Retina (tissue), 1 donor: ENCODE results near the gene ALMS1.
"Not testable (repeated sequence)": the region's sequence is repeated elsewhere in the genome, so short reads cannot be mapped to it uniquely, and the experiment has no call there.

ENCODE experiments used
- DNase-seq: peaks from one replicate; pipeline ENCODE4 v3.0.0-alpha.2; 2016

The ALMS1 gene

DNA sequence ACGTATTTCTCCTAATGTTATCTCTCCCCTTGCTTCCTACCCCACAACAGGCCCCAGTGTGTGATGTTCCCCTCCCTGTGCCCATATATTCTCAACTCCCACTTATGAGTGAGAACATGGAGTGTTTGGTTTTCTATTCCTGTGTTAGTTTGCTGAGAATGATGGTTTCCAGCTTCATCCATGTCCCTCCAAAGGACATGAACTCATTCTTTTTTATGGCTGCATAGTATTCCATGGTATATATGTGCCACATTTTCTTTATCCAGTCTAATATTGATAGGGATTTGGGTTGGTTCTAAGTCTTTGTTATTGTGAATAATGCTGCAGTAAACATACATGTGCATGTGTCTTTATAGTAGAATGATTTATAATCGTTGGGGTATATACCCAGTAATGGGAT lies 119.2 kb downstream of the ALMS1 start:
- not testable (repeated sequence) for DNase-seq

GRCh38 chr2:73510470-73510869 lies 124.8 kb downstream of the ALMS1 start:
- DNase-seq, result not testable (repeated sequence)

GRCh38 chr2:73516033-73516432 lies 130.4 kb downstream of the ALMS1 start:
- no peak for DNase-seq

DNA sequence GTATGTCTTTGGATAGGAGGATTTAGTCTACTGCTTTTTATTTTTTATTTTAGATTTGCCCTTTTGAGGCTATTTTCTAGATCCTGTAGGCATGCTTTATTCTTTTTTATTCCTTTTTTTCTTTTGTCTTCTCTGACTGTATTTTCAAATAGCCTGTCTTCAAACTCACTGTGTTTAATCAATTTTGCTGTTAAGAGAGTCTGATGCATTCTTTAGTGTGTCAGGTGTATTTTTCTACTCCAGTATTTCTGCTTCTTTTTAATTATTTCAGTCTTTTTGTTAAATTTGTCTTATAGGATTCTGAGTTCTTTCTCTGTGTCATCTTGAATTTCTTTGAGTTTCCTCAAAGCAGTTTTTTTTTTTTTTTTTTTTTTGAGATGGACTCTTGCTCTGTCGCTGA lies 143.1 kb downstream of the ALMS1 start:
- no peak for DNase-seq

DNA sequence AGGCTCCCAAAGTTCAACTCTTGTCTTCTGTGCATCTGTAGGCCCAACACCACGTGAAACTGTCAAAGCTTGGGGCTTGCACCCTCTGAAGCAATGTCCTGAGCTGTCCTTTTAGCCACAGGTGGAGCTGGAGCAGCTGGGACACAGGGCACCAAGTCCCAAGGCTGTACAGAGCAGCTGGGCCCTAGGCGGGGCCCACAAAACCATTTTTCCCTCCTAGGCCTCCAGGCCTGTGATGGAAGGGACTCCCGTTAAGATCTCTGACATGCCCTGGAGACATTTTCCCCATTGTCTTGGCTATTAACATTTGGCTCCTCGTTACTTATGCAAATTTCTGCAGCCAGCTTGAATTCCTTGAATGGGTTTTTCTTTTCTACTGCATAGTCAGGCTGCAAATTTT lies 145.1 kb downstream of the ALMS1 start:
- DNase-seq, result not testable (repeated sequence)

DNA sequence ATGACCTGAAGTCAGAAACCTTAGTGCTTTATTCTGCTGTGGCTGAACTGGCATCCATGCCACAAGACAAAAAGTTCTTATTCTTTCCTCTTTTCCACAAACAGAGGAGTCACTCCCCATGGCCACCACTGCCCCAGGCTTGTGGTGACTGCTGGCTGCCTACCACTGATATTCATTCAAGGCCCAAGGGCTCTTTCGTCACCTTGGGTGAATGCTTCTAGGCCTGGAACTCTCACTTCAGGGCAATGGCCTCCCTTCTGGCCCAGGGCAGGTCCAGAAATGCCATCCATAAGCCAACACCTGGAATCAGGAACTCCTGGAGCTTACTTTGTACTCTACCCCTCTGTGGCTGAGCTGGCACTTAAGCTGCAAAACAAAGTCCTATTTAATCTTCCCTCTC lies 146.7 kb downstream of the ALMS1 start:
- no peak for DNase-seq

- DNase-seq, result no peak
These were observed 150.7 kb downstream of the ALMS1 start for GRCh38 chr2:73536133-73536840.

DNA sequence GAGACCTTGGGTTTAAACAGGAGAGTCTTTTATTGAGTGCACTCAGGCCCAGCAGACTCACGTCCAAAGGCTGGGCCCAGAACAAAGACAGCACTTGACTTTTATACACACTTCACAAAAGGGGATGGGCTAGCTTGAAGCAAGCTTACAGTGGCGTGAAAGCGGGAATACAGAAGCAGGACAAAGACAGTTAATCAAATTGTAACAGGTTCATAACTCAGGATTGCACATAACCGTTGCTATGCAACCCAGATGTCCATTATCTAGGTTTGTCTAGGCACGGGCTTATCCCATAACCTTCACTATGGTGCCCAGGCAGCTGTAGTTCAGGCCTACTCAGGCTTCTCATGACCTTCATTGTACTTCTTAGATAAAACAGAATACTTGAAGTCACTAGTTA lies 175.2 kb downstream of the ALMS1 start:
- peak; percentile 6 for DNase-seq

DNA sequence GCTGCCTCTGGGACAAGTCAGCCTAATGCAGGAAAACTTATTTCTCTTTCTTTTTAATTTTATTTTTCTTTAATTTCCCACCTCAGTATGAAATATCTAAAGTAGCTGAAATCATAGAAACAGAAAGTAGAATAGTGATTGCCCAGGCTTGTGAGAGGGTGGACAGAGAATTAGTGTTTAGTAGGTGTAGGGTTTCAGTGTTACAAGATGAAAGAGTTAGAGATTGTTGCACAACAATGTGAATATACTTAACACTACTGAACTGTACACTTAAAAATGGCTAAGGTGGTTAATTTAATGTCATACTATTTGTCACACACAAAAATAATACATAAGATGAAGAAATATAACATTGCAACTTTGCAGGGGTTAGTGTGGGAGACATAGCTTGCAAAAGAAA lies 175.8 kb downstream of the ALMS1 start:
- DNase-seq, result no peak

GRCh38 chr2:73564986-73565385 lies 179.3 kb downstream of the ALMS1 start:
- no peak for DNase-seq

- no peak for DNase-seq
These were observed 180.7 kb downstream of the ALMS1 start for GRCh38 chr2:73566288-73566878.

- no peak for DNase-seq
These were observed 189.6 kb downstream of the ALMS1 start for GRCh38 chr2:73575261-73575660.

DNA sequence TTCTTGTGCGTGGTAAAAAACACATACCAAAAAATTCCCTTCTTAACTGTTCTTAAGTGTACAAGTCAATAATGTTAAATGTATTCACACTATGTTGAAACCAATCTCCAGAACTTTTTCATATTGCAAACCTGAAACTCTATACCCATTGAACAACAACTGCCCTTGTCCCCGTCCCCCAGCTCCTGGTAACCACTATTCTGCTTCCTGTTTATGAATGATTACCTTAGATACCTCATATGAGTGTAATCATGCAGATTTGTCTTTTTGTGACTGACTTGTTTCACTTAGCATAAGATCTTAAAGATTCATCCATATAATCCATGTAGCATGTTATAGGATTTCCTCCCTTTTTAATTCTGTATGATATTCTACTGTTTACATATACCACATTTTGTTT lies 196.7 kb downstream of the ALMS1 start:
- no peak for DNase-seq

DNA sequence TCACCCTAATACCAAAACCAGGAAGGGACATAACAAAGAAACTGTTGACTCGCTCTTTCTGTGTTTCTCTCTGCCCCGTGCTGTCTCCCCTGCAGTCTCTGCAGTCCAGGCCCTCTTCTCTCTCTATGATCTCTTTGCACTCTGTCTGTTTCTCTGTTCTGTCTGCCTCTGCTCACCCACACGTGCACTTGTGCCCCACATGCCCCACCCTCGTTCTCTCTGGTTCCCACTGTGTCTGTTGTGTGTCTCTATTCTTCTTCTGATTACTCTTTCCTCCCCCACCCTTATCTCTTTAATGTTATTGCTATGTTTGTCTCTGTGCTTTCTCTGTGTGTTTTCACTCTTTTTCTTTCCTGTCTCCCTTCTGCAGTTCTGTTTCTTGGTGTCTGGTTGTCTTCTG lies 202.5 kb downstream of the ALMS1 start:
- no peak for DNase-seq

- no peak for DNase-seq
These were observed 208.0 kb downstream of the ALMS1 start for GRCh38 chr2:73593680-73594079.

DNA sequence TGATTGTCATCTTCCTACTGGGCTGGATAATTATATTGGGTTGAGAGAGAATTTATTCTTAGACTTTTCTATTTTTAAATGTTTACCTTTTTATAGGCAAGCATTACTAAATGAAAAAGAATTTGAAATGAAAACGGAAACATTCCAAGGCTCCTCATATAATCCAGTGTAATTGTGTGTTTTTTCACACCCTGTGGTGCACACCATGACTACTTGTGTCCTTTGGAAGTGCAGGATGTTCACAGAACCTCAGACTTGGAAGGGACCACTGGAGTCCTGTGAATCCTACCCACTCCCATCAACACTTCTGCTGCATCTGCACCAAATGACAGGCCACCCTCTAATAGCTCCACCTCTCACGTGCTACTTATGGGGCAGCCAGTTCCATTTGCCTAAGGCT lies 208.6 kb downstream of the ALMS1 start:
- no peak for DNase-seq

DNA sequence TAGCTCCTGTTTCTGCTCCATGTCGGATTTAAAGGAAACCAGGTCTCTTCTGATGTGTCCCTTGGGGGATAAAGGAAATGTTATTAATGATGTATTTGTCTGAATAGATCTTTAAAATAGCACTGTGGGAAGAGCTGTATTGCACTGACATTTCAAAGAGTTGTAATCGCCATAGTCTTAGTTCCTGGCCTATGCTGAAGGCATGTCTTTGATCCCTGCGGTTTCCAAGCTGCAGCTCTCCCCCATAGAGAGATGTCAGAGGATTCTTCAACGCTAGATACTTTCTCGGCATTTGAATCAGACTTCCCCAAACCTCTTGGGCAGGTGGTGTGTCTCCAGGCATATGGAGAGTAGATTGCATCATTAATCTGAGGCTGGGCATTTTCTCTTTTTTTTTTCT lies 216.1 kb downstream of the ALMS1 start:
- DNase-seq, result no peak

GRCh38 chr2:73603099-73603588 lies 217.5 kb downstream of the ALMS1 start:
- DNase-seq, result not testable (repeated sequence)

DNA sequence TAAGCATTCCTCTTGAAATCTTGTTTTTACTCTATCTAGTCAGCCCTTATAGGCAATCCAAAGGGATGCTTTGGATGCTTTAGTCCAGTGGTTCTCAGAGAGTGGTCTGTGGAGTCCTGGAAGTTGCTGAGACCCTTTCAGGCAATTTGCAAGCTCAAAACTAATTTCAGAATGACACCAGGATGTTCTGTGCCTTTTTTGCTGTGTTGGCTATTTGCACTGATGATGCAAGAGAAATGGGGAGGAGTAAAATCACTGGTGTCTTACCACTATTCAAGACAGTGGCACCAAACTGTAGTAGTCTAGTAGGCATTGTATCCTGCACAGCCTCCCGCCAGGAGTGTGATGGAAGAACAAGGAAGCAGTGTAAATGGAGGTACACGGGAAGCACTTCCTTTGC lies 219.0 kb downstream of the ALMS1 start:
- not testable (repeated sequence) for DNase-seq

DNA sequence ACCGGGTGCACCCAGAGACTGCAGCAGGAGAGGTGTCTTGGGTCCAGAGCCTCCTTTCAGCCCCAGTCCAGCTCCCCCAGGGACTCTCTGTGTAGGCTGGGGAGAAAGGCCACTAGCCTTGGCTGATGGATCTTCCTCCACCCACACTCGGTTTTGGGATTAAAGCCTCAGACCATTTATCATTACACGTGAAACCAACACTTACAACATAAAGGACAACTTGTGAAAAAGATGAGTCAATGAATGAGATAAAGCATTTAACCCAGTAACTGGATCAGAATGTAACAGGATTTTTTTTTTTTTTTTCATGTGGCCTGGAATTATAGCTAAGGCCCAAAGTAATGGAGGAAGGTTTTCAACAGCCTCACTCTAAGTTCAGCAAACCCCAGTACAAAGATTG lies 224.5 kb downstream of the ALMS1 start:
- no peak for DNase-seq

- DNase-seq, result no peak
These were observed 225.6 kb downstream of the ALMS1 start for GRCh38 chr2:73611193-73611592.

- DNase-seq, result no peak
These were observed 226.2 kb downstream of the ALMS1 start for GRCh38 chr2:73611867-73612266.

- DNase-seq, result no peak
These were observed 228.5 kb downstream of the ALMS1 start for GRCh38 chr2:73614105-73614504.

DNA sequence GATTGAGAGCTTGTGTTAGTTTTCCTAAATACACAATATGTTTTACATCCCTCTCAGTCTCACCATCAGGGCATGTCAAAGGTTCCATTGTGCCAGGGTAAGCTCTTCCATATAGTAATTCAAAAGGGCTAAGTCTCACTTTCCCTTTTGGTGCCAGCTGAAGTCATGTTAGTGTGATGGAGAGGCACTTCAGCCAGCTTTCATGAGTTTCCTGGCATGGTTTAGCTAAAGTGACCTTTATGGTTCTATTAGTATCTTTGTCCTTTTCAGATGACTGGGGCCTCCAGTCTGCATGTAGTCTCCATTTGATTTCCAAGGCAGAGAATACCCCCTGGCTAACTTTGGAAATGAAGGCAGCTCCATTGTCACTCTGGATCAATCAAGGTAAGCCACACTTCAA lies 229.4 kb downstream of the ALMS1 start:
- no peak for DNase-seq

DNA sequence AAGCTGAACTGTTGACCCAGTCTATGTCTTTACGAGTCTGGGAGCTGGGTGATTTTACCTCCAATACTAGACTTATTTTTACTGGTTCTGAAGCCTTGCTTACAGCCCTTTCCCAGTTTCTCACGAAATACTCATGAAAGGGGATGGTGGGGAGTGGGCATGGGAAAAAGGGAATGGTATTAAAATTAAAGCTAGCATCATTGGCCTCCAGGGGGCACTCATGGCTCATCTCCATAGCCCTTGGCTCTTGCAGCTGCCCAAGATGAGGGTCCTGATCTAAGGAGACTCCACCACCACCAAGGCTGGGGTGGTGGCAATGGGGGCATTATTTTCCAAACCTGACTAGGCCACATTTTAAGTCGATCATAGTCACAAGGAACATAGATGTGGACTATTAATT lies 234.3 kb downstream of the ALMS1 start:
- not testable (repeated sequence) for DNase-seq
